Measurements from ENCODE around the gene COX19.
"Not testable (repeated sequence)": the region's sequence is repeated elsewhere in the genome, so short reads cannot be mapped to it uniquely, and the experiment has no call there.

Gene COX19

GRCh38 chr7:960972-961371, 14.4 kb downstream of the COX19 start:
- DNase-seq (ENCODE audit: low read depth), result not testable (repeated sequence)

GRCh38 chr7:960269-960871, 15.0 kb downstream of the COX19 start:
- DNase-seq (ENCODE audit: low read depth), result no peak

- DNase-seq (ENCODE audit: low read depth), result not testable (repeated sequence)
Measured at GRCh38 chr7:959740-960139, 15.6 kb downstream of the COX19 start.

GRCh38 chr7:959271-959670, 16.1 kb downstream of the COX19 start:
- no peak for DNase-seq (ENCODE audit: low read depth)

GRCh38 chr7:958221-959200, 16.8 kb downstream of the COX19 start:
- no peak for DNase-seq (ENCODE audit: low read depth)

- no peak for DNase-seq (ENCODE audit: low read depth)
Measured at GRCh38 chr7:957418-958220, 17.7 kb downstream of the COX19 start.

- no peak for DNase-seq (ENCODE audit: low read depth)
Measured at GRCh38 chr7:956031-956430, 19.3 kb downstream of the COX19 start.

- no peak for DNase-seq (ENCODE audit: low read depth)
Measured at GRCh38 chr7:954330-955238, 20.8 kb downstream of the COX19 start, which contains the start of gene ADAP1. Gene ADAP1, minus strand, starts transcription at chr7:954680. Its CDS starts 203 bp downstream, at chr7:954477.

- DNase-seq (ENCODE audit: low read depth), result no peak
Measured at GRCh38 chr7:953547-954327, 21.6 kb downstream of the COX19 start.

- no peak for DNase-seq (ENCODE audit: low read depth)
Measured at GRCh38 chr7:952548-953441, 22.6 kb downstream of the COX19 start.

- no peak for DNase-seq (ENCODE audit: low read depth)
Measured at GRCh38 chr7:951881-952547, 23.3 kb downstream of the COX19 start.

GRCh38 chr7:949021-949934, 26.1 kb downstream of the COX19 start:
- no peak for DNase-seq (ENCODE audit: low read depth)

GRCh38 chr7:947391-948210, 27.7 kb downstream of the COX19 start:
- DNase-seq (ENCODE audit: low read depth), result no peak

- DNase-seq (ENCODE audit: low read depth), result no peak
Measured at GRCh38 chr7:946256-946996, 28.9 kb downstream of the COX19 start.

- DNase-seq (ENCODE audit: low read depth), result no peak
Measured at GRCh38 chr7:945556-946255, 29.6 kb downstream of the COX19 start.

- DNase-seq (ENCODE audit: low read depth), result no peak
Measured at GRCh38 chr7:945147-945555, 30.2 kb downstream of the COX19 start.

Data from HS-5 (cell line).